T-helper 2 cell treated with Interferon-gamma antibody and Interleukin-4, amounts not matched to agents 5 μg/mL and 100 μg/mL, for 36 hours (primary cell): ENCODE measurements around the gene LST1.
"Not testable (repeated sequence)": the region's sequence is repeated elsewhere in the genome, so short reads cannot be mapped to it uniquely, and the experiment has no call there.

Experiments
- DNase-seq: peaks from one replicate; pipeline ENCODE4 v3.0.0; 2021; ENCODE audit warnings: low spot score
- H3K27ac Mint-ChIP-seq: one replicate; pipeline ENCODE4 v1.8.0; 2021; ENCODE audit warnings: mild to moderate bottlenecking, mixed read lengths
- H3K27me3 Mint-ChIP-seq: one replicate; pipeline ENCODE4 v1.8.0; 2021; ENCODE audit warnings: low read depth, mixed read lengths
- H3K36me3 Mint-ChIP-seq: one replicate; pipeline ENCODE4 v1.8.0; 2021; ENCODE audit warnings: low read depth, mixed read lengths
- H3K4me1 Mint-ChIP-seq: one replicate; pipeline ENCODE4 v1.8.0; 2021; ENCODE audit warnings: low read depth, mixed read lengths
- H3K4me3 Mint-ChIP-seq: one replicate; pipeline ENCODE4 v1.8.0; 2022; ENCODE audit warnings: mild to moderate bottlenecking, moderate library complexity, mixed read lengths
- H3K9me3 Mint-ChIP-seq: one replicate; pipeline ENCODE4 v1.8.0; 2021; ENCODE audit warnings: mixed read lengths

LST1 gene

GRCh38 chr6:31551371-31551770 is 34.7 kb upstream of the LST1 start:
- Mint-ChIP-seq H3K4me1 (peaks cover 30% of the 10 kb centered on the region), H3K4me3 (peak overlapping the region; percentile 49), H3K36me3 (peaks cover 17% of the 10 kb centered on the region)
- not testable (repeated sequence) for H3K27ac Mint-ChIP-seq, H3K9me3 Mint-ChIP-seq, H3K27me3 Mint-ChIP-seq
- DNase-seq: peak; percentile 51

- peaks cover 40% of the 10 kb centered on the region for H3K4me1 Mint-ChIP-seq
Observed at GRCh38 chr6:31556307-31556706, 29.8 kb upstream of the LST1 start.

GRCh38 chr6:31557443-31558317 is 28.4 kb upstream of the LST1 start:
- Mint-ChIP-seq H3K36me3 (peaks cover 41% of the 10 kb centered on the region), H3K4me1 (peaks cover 45% of the 10 kb centered on the region), H3K9me3 (no peaks in the 10 kb centered on the region), H3K4me3 (peak overlapping the region; percentile 19), H3K27ac (no peak overlapping the region), H3K27me3 (peaks cover 6% of the 10 kb centered on the region)
- no peak for DNase-seq

More at GRCh38 chr6:31556307-31556706, 29.8 kb upstream of the LST1 start:
- Mint-ChIP-seq H3K4me3 (no peak overlapping the region), H3K36me3 (peaks cover 39% of the 10 kb centered on the region), H3K9me3 (no peaks in the 10 kb centered on the region), H3K27me3 (no peaks in the 10 kb centered on the region), H3K27ac (no peak overlapping the region)
- DNase-seq: no peak

GRCh38 chr6:31558318-31558625 is 27.8 kb upstream of the LST1 start:
- DNase-seq: no peak
- Mint-ChIP-seq H3K36me3 (peaks cover 42% of the 10 kb centered on the region), H3K27ac (no peak overlapping the region), H3K27me3 (peaks cover 10% of the 10 kb centered on the region), H3K9me3 (no peaks in the 10 kb centered on the region), H3K4me1 (peaks cover 49% of the 10 kb centered on the region), H3K4me3 (peak overlapping the region; percentile 79)

- Mint-ChIP-seq H3K9me3 (no peaks in the 10 kb centered on the region), H3K4me3 (peak overlapping the region; percentile 79), H3K27me3 (peaks cover 13% of the 10 kb centered on the region), H3K27ac (peak overlapping the region; percentile 71), H3K36me3 (peaks cover 43% of the 10 kb centered on the region), H3K4me1 (peaks cover 52% of the 10 kb centered on the region)
- DNase-seq: peak; percentile 73
Observed at GRCh38 chr6:31558631-31559500, 27.2 kb upstream of the LST1 start.

- peak overlapping the region; percentile 71 for H3K27ac Mint-ChIP-seq
- no peaks in the 10 kb centered on the region for H3K9me3 Mint-ChIP-seq
- DNase-seq: no peak
- peaks cover 53% of the 10 kb centered on the region for H3K4me1 Mint-ChIP-seq
- peak overlapping the region; percentile 79 for H3K4me3 Mint-ChIP-seq
- H3K27me3 Mint-ChIP-seq: peaks cover 16% of the 10 kb centered on the region
- H3K36me3 Mint-ChIP-seq: peaks cover 44% of the 10 kb centered on the region
Observed at GRCh38 chr6:31559606-31559957, 26.5 kb upstream of the LST1 start.

GRCh38 chr6:31559958-31560696 is 25.9 kb upstream of the LST1 start:
- Mint-ChIP-seq H3K4me3 (peak overlapping the region; percentile 79), H3K27ac (peak overlapping the region; percentile 71), H3K27me3 (peaks cover 21% of the 10 kb centered on the region), H3K4me1 (peaks cover 53% of the 10 kb centered on the region), H3K9me3 (no peaks in the 10 kb centered on the region), H3K36me3 (peaks cover 47% of the 10 kb centered on the region)
- DNase-seq: peak; percentile 57

GRCh38 chr6:31560697-31561058 is 25.4 kb upstream of the LST1 start:
- Mint-ChIP-seq H3K9me3 (no peaks in the 10 kb centered on the region), H3K27me3 (peaks cover 27% of the 10 kb centered on the region), H3K4me1 (peaks cover 55% of the 10 kb centered on the region), H3K27ac (peak overlapping the region; percentile 29), H3K36me3 (peaks cover 49% of the 10 kb centered on the region), H3K4me3 (peak overlapping the region; percentile 79)
- DNase-seq: no peak

GRCh38 chr6:31567531-31568370 is 18.3 kb upstream of the LST1 start:
- no peak for DNase-seq
- H3K27ac Mint-ChIP-seq: peak overlapping the region; percentile 73
- peak overlapping the region; percentile 68 for H3K4me3 Mint-ChIP-seq
- H3K4me1 Mint-ChIP-seq: peaks cover 56% of the 10 kb centered on the region
- H3K36me3 Mint-ChIP-seq: peaks cover 10% of the 10 kb centered on the region
- peaks cover 36% of the 10 kb centered on the region for H3K27me3 Mint-ChIP-seq
- H3K9me3 Mint-ChIP-seq: no peaks in the 10 kb centered on the region

- H3K27me3 Mint-ChIP-seq: peaks cover 37% of the 10 kb centered on the region
- peak overlapping the region; percentile 73 for H3K27ac Mint-ChIP-seq
- peak; percentile 88 for DNase-seq
- peaks cover 7% of the 10 kb centered on the region for H3K36me3 Mint-ChIP-seq
- peak overlapping the region; percentile 68 for H3K4me3 Mint-ChIP-seq
- no peaks in the 10 kb centered on the region for H3K9me3 Mint-ChIP-seq
- H3K4me1 Mint-ChIP-seq: peaks cover 60% of the 10 kb centered on the region
Observed at GRCh38 chr6:31568537-31568961, 17.5 kb upstream of the LST1 start.

- H3K27ac Mint-ChIP-seq: no peak overlapping the region
Observed at GRCh38 chr6:31569861-31570536, 16.1 kb upstream of the LST1 start.

GRCh38 chr6:31572041-31572911 is 13.8 kb upstream of the LST1 start, which contains the start of gene LTA:
Gene LTA, plus strand, starts transcription at chr6:31572289. Its CDS starts 454 bp downstream, at chr6:31572743.
- Mint-ChIP-seq H3K4me3 (peak within 1 kb of the TSS; percentile 94), H3K4me1 (peaks cover 91% of the 10 kb centered on the region), H3K27ac (peak within 1 kb of the TSS; percentile 95), H3K9me3 (no peaks in the 10 kb centered on the region), H3K27me3 (peaks cover 18% of the 10 kb centered on the region), H3K36me3 (peaks cover 21% of the 10 kb centered on the region)
- peak; percentile 79 for DNase-seq

More at GRCh38 chr6:31569861-31570536, 16.1 kb upstream of the LST1 start:
- Mint-ChIP-seq H3K4me3 (no peak overlapping the region), H3K4me1 (peaks cover 71% of the 10 kb centered on the region), H3K9me3 (no peaks in the 10 kb centered on the region), H3K27me3 (peaks cover 30% of the 10 kb centered on the region), H3K36me3 (peaks cover 2% of the 10 kb centered on the region)
- no peak for DNase-seq
